GM12872 (cell line): ENCODE results near the gene CHCHD3.

Experiments
- TF ChIP-seq, protein P1 (sequence below): IDR thresholded peaks from 3 replicates; pipeline ENCODE4 v1.5.1; 2011; ENCODE audit warnings: low read depth, mild to moderate bottlenecking, low read length, moderate library complexity; ENCODE audit not compliant: insufficient read depth

Gene CHCHD3

DNA sequence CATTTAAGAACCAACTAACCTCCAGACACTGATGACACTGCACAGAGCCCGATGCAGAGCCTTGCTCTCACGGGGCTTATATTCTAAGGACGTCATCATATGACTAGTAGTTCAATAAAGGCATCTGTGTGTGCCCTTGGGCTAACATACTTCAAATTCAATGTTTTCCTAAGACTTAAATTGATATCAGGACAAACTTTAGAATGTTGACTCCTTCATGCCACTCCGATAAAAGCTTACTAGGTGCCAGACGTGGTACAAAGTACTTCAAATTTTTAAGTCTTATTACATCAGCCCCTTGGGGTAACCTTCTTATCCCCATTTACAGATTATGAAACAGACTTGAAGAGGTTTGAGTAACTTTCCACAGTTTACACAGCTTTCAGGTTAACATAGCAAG, 314.5 kb downstream of the CHCHD3 start:
- TF ChIP-seq, protein P1, sequence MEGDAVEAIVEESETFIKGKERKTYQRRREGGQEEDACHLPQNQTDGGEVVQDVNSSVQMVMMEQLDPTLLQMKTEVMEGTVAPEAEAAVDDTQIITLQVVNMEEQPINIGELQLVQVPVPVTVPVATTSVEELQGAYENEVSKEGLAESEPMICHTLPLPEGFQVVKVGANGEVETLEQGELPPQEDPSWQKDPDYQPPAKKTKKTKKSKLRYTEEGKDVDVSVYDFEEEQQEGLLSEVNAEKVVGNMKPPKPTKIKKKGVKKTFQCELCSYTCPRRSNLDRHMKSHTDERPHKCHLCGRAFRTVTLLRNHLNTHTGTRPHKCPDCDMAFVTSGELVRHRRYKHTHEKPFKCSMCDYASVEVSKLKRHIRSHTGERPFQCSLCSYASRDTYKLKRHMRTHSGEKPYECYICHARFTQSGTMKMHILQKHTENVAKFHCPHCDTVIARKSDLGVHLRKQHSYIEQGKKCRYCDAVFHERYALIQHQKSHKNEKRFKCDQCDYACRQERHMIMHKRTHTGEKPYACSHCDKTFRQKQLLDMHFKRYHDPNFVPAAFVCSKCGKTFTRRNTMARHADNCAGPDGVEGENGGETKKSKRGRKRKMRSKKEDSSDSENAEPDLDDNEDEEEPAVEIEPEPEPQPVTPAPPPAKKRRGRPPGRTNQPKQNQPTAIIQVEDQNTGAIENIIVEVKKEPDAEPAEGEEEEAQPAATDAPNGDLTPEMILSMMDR, result no peak

- TF ChIP-seq, protein P1, result no peak
These were observed 315.2 kb downstream of the CHCHD3 start for GRCh38 chr7:132766660-132767059.

- TF ChIP-seq, protein P1, result no peak
These were observed 316.0 kb downstream of the CHCHD3 start for GRCh38 chr7:132765861-132766260.

GRCh38 chr7:132764762-132765161, 317.1 kb downstream of the CHCHD3 start:
- TF ChIP-seq, protein P1, result no peak

DNA sequence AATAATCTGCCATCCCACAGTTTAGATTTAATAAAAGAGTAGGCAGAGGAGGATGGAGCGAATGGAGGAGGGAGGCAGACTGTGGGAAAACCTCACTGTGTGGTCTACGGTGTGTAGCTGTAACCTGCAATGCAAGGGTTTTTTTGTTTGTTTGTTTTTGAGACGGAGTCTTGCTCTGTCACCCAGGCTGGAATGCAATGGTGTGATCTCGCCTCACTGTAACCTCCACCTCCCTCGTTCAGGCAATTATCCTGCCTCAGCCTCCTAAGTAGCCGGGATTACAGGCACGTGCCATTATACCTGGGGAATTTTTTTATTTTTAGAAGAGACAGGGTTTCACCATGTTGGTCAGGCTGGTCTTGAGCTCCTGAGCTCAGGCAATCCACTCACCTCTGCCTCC, 321.0 kb downstream of the CHCHD3 start:
- TF ChIP-seq, protein P1, result no peak

DNA sequence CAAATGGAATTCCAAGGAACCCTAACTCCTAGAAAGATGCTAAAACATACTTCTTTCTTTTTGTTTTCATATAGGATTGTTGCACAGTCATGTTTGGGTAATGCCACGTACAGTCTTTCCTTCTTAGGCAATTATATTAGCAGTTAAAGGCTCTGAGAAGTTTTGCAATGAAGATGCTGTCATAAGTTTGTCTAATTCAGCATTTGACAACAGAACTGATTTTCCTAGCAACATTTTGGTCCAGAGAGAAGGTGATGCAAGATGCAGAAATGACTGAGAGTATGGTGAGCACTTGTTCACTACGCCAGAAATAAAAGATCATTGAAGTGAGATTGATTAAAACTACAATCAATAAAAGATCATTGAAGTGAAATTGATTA, 321.7 kb downstream of the CHCHD3 start:
- TF ChIP-seq, protein P1, result no peak

DNA sequence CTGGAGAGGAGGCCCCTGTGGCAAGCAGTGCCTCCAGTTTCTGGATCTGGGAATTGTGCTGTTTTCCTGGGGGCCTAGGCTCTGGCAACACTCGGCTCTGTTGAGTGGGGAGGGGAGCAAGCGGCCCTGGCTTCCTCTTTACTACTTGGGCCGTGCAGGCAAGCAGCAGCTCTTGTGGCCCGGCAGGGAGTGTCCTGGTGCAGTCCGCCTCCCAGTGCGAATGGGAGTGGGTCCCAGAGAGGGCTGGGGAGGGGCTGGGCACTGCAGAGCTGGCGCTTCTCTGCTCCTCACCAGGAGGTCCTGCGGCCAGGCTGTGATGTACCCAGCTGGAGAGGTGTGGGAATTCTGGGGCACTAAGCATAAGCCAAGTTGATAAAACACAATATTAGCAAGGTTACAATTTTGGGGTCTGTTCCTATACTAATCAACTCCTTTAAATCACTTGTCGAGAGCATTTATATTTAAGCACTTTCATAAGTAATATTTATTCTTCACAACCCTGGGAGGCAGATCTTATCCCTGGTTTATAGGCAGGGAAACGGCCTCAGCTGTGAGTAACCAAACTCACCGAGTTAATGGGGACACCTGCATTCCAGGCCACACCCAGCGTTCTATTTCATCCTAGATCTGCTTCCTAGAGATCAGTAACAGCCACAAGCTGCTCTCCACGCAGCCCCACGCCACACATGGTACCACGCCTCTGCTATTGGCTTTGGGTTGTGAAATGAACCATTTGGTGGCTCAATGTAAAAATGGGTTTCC, 322.2 kb downstream of the CHCHD3 start:
- TF ChIP-seq, protein P1, result no peak
